ENCODE measurements around the gene SLC2A9. TPM values are rescaled to one million over a fixed set of nuclear protein-coding genes. Genes with fewer than 3 reads are reported as not detected.

SLC2A9 gene
- total and polyA plus RNA-seq, 2 of the 13 experiments (the other 11 are each of a cell fraction or from before 2014, with no cell fraction given) = 36.2 to 42.3 TPM

- Histone ChIP-seq H3K9ac (ENCODE audit: insufficient read depth, low read depth, low read length) (no peak overlapping the region), H3K4me2 (ENCODE audit: low read depth, low read length) (no peak overlapping the region), H3K36me3 (replicated peaks in 1 of 2; ENCODE audit: control insufficient read depth in 1 of 2, insufficient read depth in 2 of 2, low read length in 2 of 2) (peaks cover 1 to 11% of the 10 kb centered on the region in 2 experiments; a peak in 1 of 5 replicates), H3K9me3 (ENCODE audit: low read length) (no peaks in the 10 kb centered on the region), H3K4me3 (replicated peaks in 1 of 3; ENCODE audit: insufficient read depth in 1 of 3, low read depth in 2 of 3, low read length in 3 of 3) (no peak overlapping the region), H4K20me1 (ENCODE audit: insufficient read depth, low read length) (no peaks in the 10 kb centered on the region), H2AFZ (ENCODE audit: low read length) (no peak overlapping the region), H3K27me3 (ENCODE audit: control insufficient read depth in 1 of 2, insufficient read depth in 2 of 2, low read length in 2 of 2) (no peaks in the 10 kb centered on the region), H3K4me1 (ENCODE audit: insufficient read depth, low read length) (peaks cover 96% of the 10 kb centered on the region), H3K79me2 (ENCODE audit: insufficient read depth, low read length) (peaks cover 32% of the 10 kb centered on the region), H3K27ac (ENCODE audit: extremely low read length, insufficient read depth, low read length) (peak overlapping the region; percentile 89)
- TF ChIP-seq HMG20A (CRISPR knock-in tag; IDR thresholded peaks at IDR 0.05; ENCODE audit: borderline replicate concordance) = no peak
- no peak for TF ChIP-seq SOX5 (CRISPR knock-in tag; IDR thresholded peaks at IDR 0.05; ENCODE audit: borderline replicate concordance)
- no peak for TF ChIP-seq LBX2 (CRISPR knock-in tag; IDR thresholded peaks at IDR 0.05; ENCODE audit: borderline replicate concordance)
- no peak for TF ChIP-seq DDIT3 (CRISPR knock-in tag; IDR thresholded peaks at IDR 0.05)
- TF ChIP-seq ATF7-NPFF (CRISPR knock-in tag; IDR thresholded peaks at IDR 0.05; ENCODE audit: low read depth) = no peak
- TF ChIP-seq MAFG (CRISPR knock-in tag; IDR thresholded peaks at IDR 0.05) = no peak
- no peak for TF ChIP-seq DRAP1 (CRISPR knock-in tag; IDR thresholded peaks at IDR 0.05)
- TF ChIP-seq CC2D1A (CRISPR knock-in tag; IDR thresholded peaks at IDR 0.05) = no peak
- TF ChIP-seq IRF1 (CRISPR knock-in tag; IDR thresholded peaks at IDR 0.05; ENCODE audit: low read depth) = no peak
- intact Hi-C loops (cut with micrococcal nuclease; ENCODE audit: unreplicated experiment) = no loop called here
- no peak for FAIRE-seq
- WGBS (ENCODE audit: low lambda C conversion rate) = 97% methylated on average over 5 of the region's 5 CpGs
- no TSS peak for BruUV-seq (replicated peaks)
- no peak for ATAC-seq
- CTCF ChIA-PET (ENCODE audit: low intra/inter-chr PET ratio, low total read pairs) = no interaction called here
- in situ Hi-C loops (cut with HindIII; ENCODE audit: extremely low pct_ligation_motif_present, low pct_unique_long_range_greater_than_20kb) = no loop called here
- DNase-seq (ENCODE audit: low spot score) = no peak
- POLR2A ChIA-PET = interaction anchor here (1.7 kb wide), 1 partner anchor 16 kb away, joined by 4 read pairs; no protein-coding TSS in a partner anchor
These were observed 1.7 kb upstream of the SLC2A9 start for GRCh38 chr4:10023050-10023419.

All from HepG2 (cell line).